ENCODE results near the gene KCNIP2. TPM values are rescaled to one million over a fixed set of nuclear protein-coding genes. Genes with fewer than 3 reads are reported as not detected.

Gene KCNIP2
- total RNA-seq, 4 donors from 2014 or later, result 1.3 to 20.3 (median 4.8) TPM

DNA sequence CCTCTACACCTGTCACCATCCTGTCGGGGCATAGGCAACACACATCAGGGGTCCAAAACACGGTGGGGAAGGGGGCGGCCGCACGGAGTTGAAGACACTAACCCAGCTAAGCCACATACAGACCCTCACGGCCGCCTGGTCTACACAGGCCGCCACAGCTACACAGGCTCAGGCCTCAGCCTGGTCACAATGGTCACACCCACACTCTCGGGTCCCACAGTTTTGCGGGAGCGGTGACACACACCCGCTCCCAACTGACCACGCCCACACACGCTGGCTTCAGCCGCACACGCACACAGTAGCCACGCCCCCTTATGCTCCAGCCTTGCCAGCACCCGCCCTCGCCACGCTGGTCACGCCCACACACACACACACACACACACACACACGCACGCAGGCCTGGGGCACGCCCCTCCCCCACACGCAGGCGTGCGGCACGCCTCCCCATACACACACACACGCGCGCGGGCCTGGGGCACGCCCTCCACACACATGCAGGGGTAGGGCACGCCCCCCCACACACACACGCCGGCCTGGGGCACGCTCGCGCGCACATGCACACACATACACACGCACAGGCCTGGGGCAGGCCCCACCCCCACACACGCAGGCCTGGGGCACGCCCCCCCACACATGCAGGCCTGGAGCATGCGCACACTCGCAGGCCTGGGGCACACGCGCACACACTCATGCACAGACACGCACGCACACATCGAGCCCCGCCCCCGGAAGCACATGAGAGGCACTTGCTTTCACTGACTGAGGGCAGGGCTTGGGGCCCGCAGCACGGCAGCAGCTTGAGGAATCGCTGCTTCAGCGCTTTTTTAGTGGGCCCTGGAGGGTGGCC is 13.1 kb downstream of the KCNIP2 start:
- Histone ChIP-seq H3K27ac (peak overlapping the region; percentile 72), H3K4me3 (peak overlapping the region; percentile 57), H3K27me3 (no peaks in the 10 kb centered on the region), H3K4me1 (peaks cover 35% of the 10 kb centered on the region), H3K36me3 (no peaks in the 10 kb centered on the region), H3K9me3 (no peaks in the 10 kb centered on the region)
- 4% methylated on average over 15 of the region's 56 CpGs for WGBS
- TF ChIP-seq POLR2AphosphoS5 (IDR thresholded peaks at IDR 0.05), result peak in 2 of 3 donors; percentile 61 to 82
- TF ChIP-seq POLR2A (IDR thresholded peaks at IDR 0.05), result no peak
- TF ChIP-seq, protein P1, sequence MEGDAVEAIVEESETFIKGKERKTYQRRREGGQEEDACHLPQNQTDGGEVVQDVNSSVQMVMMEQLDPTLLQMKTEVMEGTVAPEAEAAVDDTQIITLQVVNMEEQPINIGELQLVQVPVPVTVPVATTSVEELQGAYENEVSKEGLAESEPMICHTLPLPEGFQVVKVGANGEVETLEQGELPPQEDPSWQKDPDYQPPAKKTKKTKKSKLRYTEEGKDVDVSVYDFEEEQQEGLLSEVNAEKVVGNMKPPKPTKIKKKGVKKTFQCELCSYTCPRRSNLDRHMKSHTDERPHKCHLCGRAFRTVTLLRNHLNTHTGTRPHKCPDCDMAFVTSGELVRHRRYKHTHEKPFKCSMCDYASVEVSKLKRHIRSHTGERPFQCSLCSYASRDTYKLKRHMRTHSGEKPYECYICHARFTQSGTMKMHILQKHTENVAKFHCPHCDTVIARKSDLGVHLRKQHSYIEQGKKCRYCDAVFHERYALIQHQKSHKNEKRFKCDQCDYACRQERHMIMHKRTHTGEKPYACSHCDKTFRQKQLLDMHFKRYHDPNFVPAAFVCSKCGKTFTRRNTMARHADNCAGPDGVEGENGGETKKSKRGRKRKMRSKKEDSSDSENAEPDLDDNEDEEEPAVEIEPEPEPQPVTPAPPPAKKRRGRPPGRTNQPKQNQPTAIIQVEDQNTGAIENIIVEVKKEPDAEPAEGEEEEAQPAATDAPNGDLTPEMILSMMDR (IDR thresholded peaks at IDR 0.05), result no peak
- TF ChIP-seq EP300 (IDR thresholded peaks at IDR 0.05), result no peak
- peak; percentile 95 to 96 for DNase-seq (ENCODE audit: low spot score in 2 of 2)

DNA sequence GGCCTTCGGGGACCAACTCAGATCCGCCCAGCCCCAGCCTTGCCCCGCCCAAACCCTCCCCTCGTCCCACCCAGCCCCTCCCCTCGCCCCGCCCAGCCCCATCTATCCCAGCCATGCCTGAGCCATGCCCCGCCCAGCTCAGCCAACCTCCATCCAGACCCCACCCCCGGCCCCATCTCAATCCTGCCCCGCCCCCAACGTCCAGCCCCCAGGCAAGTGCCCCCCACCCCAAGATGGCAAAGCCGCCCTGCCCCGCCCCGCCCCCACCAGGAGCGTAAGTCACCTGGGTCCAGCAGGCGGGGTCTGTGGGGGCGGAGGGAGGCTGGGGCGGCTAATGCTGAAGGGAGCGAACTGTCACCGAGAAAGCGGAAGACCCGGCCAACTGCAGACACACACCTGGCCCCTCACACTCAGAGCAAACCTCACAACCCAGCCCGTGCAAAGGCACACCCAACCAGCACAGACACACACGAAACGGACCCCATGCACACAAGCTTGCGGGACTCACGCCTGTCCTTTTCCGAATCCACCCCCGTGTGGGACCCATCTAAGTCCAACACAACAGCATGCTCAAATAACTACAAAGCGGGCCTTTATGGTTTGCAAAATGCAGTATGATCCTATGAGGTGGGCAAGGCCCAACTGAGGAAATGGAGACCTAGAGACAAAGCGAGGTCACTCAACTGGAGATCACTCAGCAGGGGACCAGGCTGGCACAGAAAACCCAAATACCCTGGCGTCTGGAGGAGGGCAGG is 13.9 kb downstream of the KCNIP2 start:
- Histone ChIP-seq H3K27ac (peak overlapping the region; percentile 72), H3K4me1 (peaks cover 35% of the 10 kb centered on the region), H3K27me3 (no peaks in the 10 kb centered on the region), H3K4me3 (peak overlapping the region; percentile 57), H3K9me3 (no peaks in the 10 kb centered on the region), H3K36me3 (no peaks in the 10 kb centered on the region)
- WGBS, result 15% methylated on average over 11 of the region's 31 CpGs
- peak; percentile 70 to 82 for DNase-seq (ENCODE audit: low spot score in 2 of 2)
- TF ChIP-seq EP300 (IDR thresholded peaks at IDR 0.05) (no peak), POLR2AphosphoS5 (IDR thresholded peaks at IDR 0.05) (no peak), POLR2A (IDR thresholded peaks at IDR 0.05) (no peak)
- TF ChIP-seq, protein P1 (IDR thresholded peaks at IDR 0.05), result no peak

DNA sequence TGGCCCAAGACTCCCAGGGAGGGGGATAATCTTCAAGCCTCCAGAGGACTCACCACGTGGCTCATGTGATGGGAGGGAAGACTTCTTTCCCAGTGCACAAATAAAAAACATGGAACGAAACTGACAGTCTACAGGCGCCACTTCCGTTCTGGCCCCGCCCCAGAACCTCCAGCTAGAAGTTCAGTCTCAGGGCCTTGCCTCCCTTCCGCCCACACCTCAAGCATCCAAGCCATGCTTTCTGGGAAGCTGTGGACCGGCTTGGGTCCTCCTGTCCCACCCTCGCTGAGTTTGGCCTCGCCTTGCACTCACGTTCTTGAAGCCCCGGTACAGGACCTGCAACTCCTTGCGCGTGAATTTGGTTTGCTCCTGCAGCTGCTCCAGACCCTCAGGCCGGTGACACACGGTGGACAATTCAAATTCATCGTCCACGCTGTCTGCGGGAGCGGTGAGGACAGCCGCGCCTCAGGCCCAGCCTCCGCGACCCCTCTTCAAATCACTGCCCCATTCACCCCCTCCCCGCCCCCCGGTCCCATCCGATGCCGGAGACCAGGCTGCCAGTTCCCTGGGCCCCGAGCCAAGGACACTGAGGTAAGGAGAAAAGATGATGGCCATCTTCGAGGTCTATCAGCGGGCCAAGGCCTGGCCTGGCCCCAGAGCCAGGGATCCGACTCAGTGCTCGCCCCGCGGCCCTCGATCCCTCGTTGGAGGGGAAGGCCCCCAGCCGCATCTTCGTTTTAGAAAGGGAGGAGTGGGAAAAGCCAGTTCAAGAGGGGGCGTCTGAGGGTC is 14.6 kb downstream of the KCNIP2 start:
- WGBS, result 56% methylated on average over 25 of the region's 39 CpGs
- no peaks in the 10 kb centered on the region for H3K9me3 ChIP-seq
- H3K36me3 ChIP-seq, result no peaks in the 10 kb centered on the region
- H3K27ac ChIP-seq, result no peak overlapping the region
- peak; percentile 78 to 80 for DNase-seq (ENCODE audit: low spot score in 2 of 2)
- no peak for TF ChIP-seq EP300 (IDR thresholded peaks at IDR 0.05)
- no peak for TF ChIP-seq POLR2A (IDR thresholded peaks at IDR 0.05)
- no peak for TF ChIP-seq POLR2AphosphoS5 (IDR thresholded peaks at IDR 0.05)
- TF ChIP-seq, protein P1 (IDR thresholded peaks at IDR 0.05), result no peak
- peaks cover 35% of the 10 kb centered on the region for H3K4me1 ChIP-seq
- H3K27me3 ChIP-seq, result no peaks in the 10 kb centered on the region
- peak overlapping the region; percentile 57 for H3K4me3 ChIP-seq

DNA sequence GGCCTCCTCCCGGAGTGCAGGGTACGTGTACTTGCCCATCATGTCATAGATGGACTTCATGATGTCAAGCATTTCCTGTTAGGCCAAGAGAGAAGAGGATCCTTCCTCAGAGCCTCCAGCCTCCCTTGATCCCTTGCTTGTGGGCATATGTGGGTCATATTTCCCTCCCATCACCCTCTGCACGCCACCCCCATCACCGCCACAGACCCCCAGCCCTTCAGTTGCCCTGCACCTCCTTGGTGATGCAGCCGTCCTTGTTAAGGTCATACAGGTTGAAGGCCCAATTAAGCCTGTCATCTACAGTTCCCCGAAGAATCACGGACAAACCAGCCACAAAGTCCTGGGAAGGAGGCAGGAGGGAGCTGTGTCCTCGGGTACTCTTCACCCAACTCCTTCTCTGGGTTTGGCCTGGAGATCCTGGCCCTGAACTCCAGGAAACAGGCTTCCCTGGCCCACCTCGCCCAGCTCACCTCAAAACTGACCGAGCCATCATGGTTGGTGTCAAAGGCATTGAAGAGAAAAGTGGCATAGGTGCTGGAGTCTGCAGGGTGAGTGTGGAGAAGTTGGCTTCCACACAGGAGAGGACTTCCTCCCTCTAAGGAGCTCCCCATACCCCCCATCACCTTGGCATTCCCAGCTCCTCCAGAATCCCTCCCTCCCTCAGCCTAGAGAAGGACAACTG is 15.5 kb downstream of the KCNIP2 start:
- no peaks in the 10 kb centered on the region for H3K36me3 ChIP-seq
- peaks cover 35% of the 10 kb centered on the region for H3K4me1 ChIP-seq
- no peak overlapping the region for H3K27ac ChIP-seq
- 100% methylated on average over 9 of the region's 10 CpGs for whole genome bisulfite sequencing
- peak in 1 of 2 donors; percentile 70 for DNase-seq (ENCODE audit: low spot score in 2 of 2)
- H3K27me3 ChIP-seq, result no peaks in the 10 kb centered on the region
- H3K9me3 ChIP-seq, result no peaks in the 10 kb centered on the region
- TF ChIP-seq EP300 (IDR thresholded peaks at IDR 0.05), result no peak
- TF ChIP-seq, protein P1 (IDR thresholded peaks at IDR 0.05), result no peak
- TF ChIP-seq POLR2A (IDR thresholded peaks at IDR 0.05), result no peak
- TF ChIP-seq POLR2AphosphoS5 (IDR thresholded peaks at IDR 0.05), result no peak
- no peak overlapping the region for H3K4me3 ChIP-seq
